Activated B cell treated with CpG ODN at 0.5 μM for 24 hours (primary cell): ENCODE results near the gene LYG1. TPM values are rescaled to one million over a fixed set of nuclear protein-coding genes. Genes with fewer than 3 reads are reported as not detected.

Source experiments
- ATAC-seq: fragments of 200-7000 bp; cut with Tn5 transposase; one replicate; pipeline ENCODE4 v1.10.0; 2021; ENCODE audit warnings: low read depth, mild to moderate bottlenecking, moderate library complexity
- CTCF ChIA-PET: fragments of 350-600 bp; sonication (Branson Sonifier 250); formaldehyde crosslinking; loops from one replicate; lab custom pipeline; 2021; ENCODE audit warnings: antibody characterized with exemption; lab: Charles Lee
- POLR2A ChIA-PET: fragments of 350-600 bp; sonication (Branson Sonifier 250); formaldehyde crosslinking; loops from one replicate; lab custom pipeline; 2021; ENCODE audit warnings: antibody characterized with exemption; lab: Charles Lee
- DNase-seq: peaks from one replicate; pipeline ENCODE4 v3.0.0; 2022
- H3K27ac Mint-ChIP-seq: one replicate; pipeline ENCODE4 v1.8.0; 2020; ENCODE audit warnings: mixed read lengths
- H3K27me3 Mint-ChIP-seq: one replicate; pipeline ENCODE4 v1.8.0; 2021; ENCODE audit warnings: mixed read lengths
- H3K36me3 Mint-ChIP-seq: one replicate; pipeline ENCODE4 v1.8.0; 2021; ENCODE audit warnings: low read depth, mixed read lengths
- H3K4me1 Mint-ChIP-seq: one replicate; pipeline ENCODE4 v1.8.0; 2021; ENCODE audit warnings: mixed read lengths
- H3K4me3 Mint-ChIP-seq: one replicate; pipeline ENCODE4 v1.8.0; 2020; ENCODE audit warnings: mild to moderate bottlenecking, mixed read lengths
- H3K9me3 Mint-ChIP-seq: one replicate; pipeline ENCODE4 v1.8.0; 2020; ENCODE audit warnings: mixed read lengths
- intact Hi-C: fragments of 100-400 bp; cut with micrococcal nuclease; formaldehyde crosslinking; loops from one replicate; pipeline ENCODE4 v1.15.1; 2024
- total RNA-seq: library from RNA; stranded (reverse); gene quantifications from 2 replicates; pipeline ENCODE4 v1.2.3, GENCODE V29; 2022
- TF ChIP-seq, protein P1 (sequence below): fragments of 200-600 bp; IDR thresholded peaks from one replicate; pipeline ENCODE4 v1.8.0; 2022; ENCODE audit warnings: antibody characterized with exemption, mild to moderate bottlenecking

The LYG1 gene
- total RNA-seq, 1 donor from 2014 or later, result 1.9 TPM

DNA sequence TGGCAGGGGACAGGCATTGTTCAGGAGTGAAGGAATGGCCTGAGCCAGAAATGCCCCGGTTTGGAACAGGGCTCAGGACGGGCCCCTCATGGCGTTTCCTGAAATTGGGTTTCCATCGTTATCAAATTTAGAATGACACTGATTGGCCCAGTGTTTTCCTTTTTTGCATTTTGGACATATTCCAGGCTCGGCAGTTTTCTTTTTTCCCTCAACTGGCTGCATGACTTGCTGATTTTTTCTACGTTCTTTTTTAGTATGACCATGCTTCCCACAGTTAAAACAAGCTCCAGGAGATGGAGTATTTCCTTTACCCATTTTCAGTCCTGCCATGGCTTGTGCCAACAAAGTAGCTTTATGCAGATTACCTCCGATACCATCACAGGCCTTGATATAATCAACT, 25.1 kb downstream of the LYG1 start:
- TF ChIP-seq, protein P1, sequence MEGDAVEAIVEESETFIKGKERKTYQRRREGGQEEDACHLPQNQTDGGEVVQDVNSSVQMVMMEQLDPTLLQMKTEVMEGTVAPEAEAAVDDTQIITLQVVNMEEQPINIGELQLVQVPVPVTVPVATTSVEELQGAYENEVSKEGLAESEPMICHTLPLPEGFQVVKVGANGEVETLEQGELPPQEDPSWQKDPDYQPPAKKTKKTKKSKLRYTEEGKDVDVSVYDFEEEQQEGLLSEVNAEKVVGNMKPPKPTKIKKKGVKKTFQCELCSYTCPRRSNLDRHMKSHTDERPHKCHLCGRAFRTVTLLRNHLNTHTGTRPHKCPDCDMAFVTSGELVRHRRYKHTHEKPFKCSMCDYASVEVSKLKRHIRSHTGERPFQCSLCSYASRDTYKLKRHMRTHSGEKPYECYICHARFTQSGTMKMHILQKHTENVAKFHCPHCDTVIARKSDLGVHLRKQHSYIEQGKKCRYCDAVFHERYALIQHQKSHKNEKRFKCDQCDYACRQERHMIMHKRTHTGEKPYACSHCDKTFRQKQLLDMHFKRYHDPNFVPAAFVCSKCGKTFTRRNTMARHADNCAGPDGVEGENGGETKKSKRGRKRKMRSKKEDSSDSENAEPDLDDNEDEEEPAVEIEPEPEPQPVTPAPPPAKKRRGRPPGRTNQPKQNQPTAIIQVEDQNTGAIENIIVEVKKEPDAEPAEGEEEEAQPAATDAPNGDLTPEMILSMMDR, result no peak
- Mint-ChIP-seq H3K36me3 (peaks cover 8% of the 10 kb centered on the region), H3K4me1 (no peaks in the 10 kb centered on the region), H3K4me3 (no peak overlapping the region), H3K27me3 (no peaks in the 10 kb centered on the region), H3K27ac (no peak overlapping the region), H3K9me3 (peaks cover 22% of the 10 kb centered on the region)
- DNase-seq (no peak), ATAC-seq (no peak)
- ChIA-PET POLR2A (no interaction called here), CTCF (no interaction called here)
- intact Hi-C loops, result no loop called here

DNA sequence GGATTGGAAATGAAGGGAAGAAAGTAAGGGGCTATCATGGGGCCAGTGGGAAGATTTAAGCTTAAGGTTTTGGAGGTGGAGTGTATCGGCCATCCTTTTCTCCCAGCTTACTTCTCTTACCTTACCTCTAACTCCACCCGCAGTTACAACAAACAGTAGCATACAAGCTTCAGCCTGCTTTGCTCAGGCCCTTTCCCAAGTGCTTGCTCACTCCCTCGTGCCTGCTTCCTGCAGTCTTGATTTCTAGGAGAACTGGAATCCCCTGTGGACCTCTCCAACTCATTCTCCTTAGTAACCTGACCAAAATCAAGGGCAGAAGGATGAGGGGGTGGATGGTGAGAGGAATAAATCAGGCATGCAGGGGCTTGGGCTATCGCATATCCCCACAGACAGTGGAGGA, 39.8 kb downstream of the LYG1 start:
- Mint-ChIP-seq H3K4me1 (no peaks in the 10 kb centered on the region), H3K4me3 (no peak overlapping the region), H3K9me3 (no peaks in the 10 kb centered on the region), H3K27me3 (peaks cover 2% of the 10 kb centered on the region), H3K36me3 (no peaks in the 10 kb centered on the region), H3K27ac (no peak overlapping the region)
- ChIA-PET CTCF (interaction anchor here (0.6 kb wide), 1 partner anchor 122 kb away, joined by 3 read pairs; no protein-coding TSS in a partner anchor), POLR2A (no interaction called here)
- TF ChIP-seq, protein P1, result no peak
- DNase-seq (no peak), ATAC-seq (no peak)
- intact Hi-C loops, result no loop called here

DNA sequence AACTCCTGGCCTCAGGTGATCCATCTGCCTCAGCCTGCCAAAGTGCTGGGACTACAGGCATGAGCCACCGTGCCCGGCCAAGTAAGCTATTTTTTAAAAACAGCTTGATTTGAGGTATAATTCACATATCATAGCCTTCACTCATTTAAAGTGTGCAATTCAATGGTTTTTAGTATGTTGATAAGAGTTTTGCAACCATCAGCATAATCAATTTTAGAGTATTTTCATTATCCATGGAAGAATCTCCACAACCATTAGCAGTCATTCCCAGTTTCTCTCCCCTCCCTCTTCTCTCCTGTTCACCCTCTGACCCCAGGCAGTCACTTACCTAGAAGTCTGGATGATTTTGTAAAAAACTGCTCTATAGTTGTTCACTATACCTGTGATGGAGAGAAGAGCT, 40.8 kb downstream of the LYG1 start:
- TF ChIP-seq, protein P1, result no peak
- H3K4me3 Mint-ChIP-seq, result no peak overlapping the region
- CTCF ChIA-PET, result no interaction called here

DNA sequence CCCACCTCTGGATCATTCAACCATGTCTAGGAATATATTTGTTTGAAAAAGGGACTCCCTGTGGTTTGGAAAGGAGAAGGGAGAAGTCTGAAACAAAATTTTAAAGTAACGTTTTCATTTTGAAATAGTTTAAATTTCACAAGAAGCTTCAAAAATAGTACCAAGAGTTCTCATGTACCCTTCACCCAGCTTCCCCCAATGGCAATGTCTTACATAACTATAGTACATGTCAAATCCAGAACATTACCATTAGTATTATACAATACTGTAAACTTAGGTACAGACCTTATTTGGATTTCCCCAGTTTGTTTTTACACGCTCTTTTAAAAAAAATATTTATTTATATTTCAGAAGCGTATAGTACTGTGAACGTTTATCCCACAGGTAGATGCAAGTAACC, 41.5 kb downstream of the LYG1 start:
- no peaks in the 10 kb centered on the region for H3K4me1 Mint-ChIP-seq
- H3K27ac Mint-ChIP-seq, result no peak overlapping the region
- DNase-seq (no peak), ATAC-seq (no peak)
- no peaks in the 10 kb centered on the region for H3K9me3 Mint-ChIP-seq
- H3K27me3 Mint-ChIP-seq, result peaks cover 2% of the 10 kb centered on the region
- ChIA-PET CTCF (no interaction called here), POLR2A (no interaction called here)
- no peaks in the 10 kb centered on the region for H3K36me3 Mint-ChIP-seq
- no peak overlapping the region for H3K4me3 Mint-ChIP-seq
- intact Hi-C loops, result no loop called here
- TF ChIP-seq, protein P1, result no peak

More for the DNA sequence above, 40.8 kb downstream of the LYG1 start:
- intact Hi-C loops, result no loop called here
- no peaks in the 10 kb centered on the region for H3K4me1 Mint-ChIP-seq
- H3K36me3 Mint-ChIP-seq, result no peaks in the 10 kb centered on the region
- DNase-seq (no peak), ATAC-seq (no peak)
- POLR2A ChIA-PET, result no interaction called here
- H3K27me3 Mint-ChIP-seq, result peaks cover 2% of the 10 kb centered on the region
- no peak overlapping the region for H3K27ac Mint-ChIP-seq
- no peaks in the 10 kb centered on the region for H3K9me3 Mint-ChIP-seq

DNA sequence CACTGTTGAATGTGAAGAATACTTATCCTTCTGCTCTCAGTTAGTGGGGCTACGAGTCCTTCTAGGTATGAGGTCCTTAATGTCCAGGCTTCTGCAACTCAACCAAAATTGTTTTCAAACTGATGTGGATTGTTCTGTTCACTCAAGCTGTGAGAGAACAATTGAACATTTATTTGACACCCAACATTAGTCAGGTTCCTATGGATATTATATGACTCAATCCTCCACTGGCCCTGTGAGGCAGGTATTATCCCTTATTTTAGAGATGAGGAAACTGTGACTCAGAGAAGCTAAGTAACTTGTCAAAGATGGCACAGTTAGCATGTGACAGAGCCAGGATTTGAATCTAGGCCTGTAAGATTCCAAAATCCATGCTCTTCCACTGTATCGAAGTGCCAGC, 44.3 kb downstream of the LYG1 start:
- POLR2A ChIA-PET, result no interaction called here
- Mint-ChIP-seq H3K4me3 (no peak overlapping the region), H3K4me1 (no peaks in the 10 kb centered on the region), H3K27ac (no peak overlapping the region), H3K27me3 (peaks cover 2% of the 10 kb centered on the region), H3K9me3 (no peaks in the 10 kb centered on the region), H3K36me3 (no peaks in the 10 kb centered on the region)
- CTCF ChIA-PET, result no interaction called here
- TF ChIP-seq, protein P1, result no peak
- ATAC-seq, result no peak
- no peak for DNase-seq
- intact Hi-C loops, result no loop called here
